ENCODE measurements around the gene WDR72. TPM values are rescaled to one million over a fixed set of nuclear protein-coding genes. Genes with fewer than 3 reads are reported as not detected.

The WDR72 gene
- total RNA-seq, 3 donors from 2014 or later (not counting 1 experiment from before 2014, with no cell fraction given): 1.6 TPM; not detected in 2

GRCh38 chr15:53522991-53523390 is 236.5 kb downstream of the WDR72 start:
- H3K27ac Mint-ChIP-seq: no peak overlapping the region
- ATAC-seq: no peak
- H3K27me3 Mint-ChIP-seq (ENCODE audit: low read depth in 2 of 2): no peaks in the 10 kb centered on the region
- no peaks in the 10 kb centered on the region for H3K9me3 ChIP-seq (ENCODE audit: control insufficient read depth, insufficient read depth, low read length)
- H3K27me3 ChIP-seq (ENCODE audit: control insufficient read depth, insufficient read depth, low read length): no peaks in the 10 kb centered on the region
- H3K4me1 ChIP-seq (ENCODE audit: control insufficient read depth, insufficient read depth, low read length): no peaks in the 10 kb centered on the region
- WGBS (ENCODE audit: insufficient coverage): 81% methylated on average over 2 of the region's 3 CpGs
- no peaks in the 10 kb centered on the region for H3K4me1 Mint-ChIP-seq
- H3K4me3 Mint-ChIP-seq: no peak overlapping the region
- intact Hi-C loops (cut with micrococcal nuclease): no loop called here
- TF ChIP-seq, protein P1, sequence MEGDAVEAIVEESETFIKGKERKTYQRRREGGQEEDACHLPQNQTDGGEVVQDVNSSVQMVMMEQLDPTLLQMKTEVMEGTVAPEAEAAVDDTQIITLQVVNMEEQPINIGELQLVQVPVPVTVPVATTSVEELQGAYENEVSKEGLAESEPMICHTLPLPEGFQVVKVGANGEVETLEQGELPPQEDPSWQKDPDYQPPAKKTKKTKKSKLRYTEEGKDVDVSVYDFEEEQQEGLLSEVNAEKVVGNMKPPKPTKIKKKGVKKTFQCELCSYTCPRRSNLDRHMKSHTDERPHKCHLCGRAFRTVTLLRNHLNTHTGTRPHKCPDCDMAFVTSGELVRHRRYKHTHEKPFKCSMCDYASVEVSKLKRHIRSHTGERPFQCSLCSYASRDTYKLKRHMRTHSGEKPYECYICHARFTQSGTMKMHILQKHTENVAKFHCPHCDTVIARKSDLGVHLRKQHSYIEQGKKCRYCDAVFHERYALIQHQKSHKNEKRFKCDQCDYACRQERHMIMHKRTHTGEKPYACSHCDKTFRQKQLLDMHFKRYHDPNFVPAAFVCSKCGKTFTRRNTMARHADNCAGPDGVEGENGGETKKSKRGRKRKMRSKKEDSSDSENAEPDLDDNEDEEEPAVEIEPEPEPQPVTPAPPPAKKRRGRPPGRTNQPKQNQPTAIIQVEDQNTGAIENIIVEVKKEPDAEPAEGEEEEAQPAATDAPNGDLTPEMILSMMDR (IDR thresholded peaks at IDR 0.05): no peak
- no peak overlapping the region for H3K27ac ChIP-seq (ENCODE audit: low read length)
- DNase-seq: no peak
- no peak overlapping the region for H3K4me3 ChIP-seq (ENCODE audit: low read length)
- no peaks in the 10 kb centered on the region for H3K36me3 ChIP-seq (ENCODE audit: control insufficient read depth, insufficient read depth, low read length)
- H3K9me3 Mint-ChIP-seq: peaks cover 0 to 2% of the 10 kb centered on the region in 2 donors
- no peaks in the 10 kb centered on the region for H3K36me3 Mint-ChIP-seq

DNA sequence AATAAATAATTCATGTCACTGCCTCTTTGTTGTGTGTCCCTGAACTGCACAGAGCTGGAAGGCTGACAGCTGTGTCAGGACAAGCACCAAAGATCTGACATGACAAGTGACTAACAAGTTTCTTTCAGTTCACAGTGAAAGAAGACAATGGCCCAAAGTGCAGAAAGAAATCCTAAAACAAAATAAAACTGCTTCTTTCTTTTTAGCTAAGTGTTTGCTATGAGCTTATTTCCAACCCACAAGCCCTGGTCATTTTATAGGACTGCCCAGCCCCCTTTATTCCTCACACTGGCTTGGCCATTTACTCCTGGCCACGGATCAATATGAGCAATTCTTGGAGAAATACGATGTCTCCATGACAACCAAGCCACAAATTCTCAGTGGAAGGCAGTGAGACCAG is 238.5 kb downstream of the WDR72 start:
- H3K9me3 ChIP-seq (ENCODE audit: control insufficient read depth, insufficient read depth, low read length): no peaks in the 10 kb centered on the region
- Mint-ChIP-seq H3K4me3 (no peak overlapping the region), H3K27me3 (ENCODE audit: low read depth in 2 of 2) (no peaks in the 10 kb centered on the region), H3K36me3 (no peaks in the 10 kb centered on the region), H3K9me3 (peaks cover 0 to 5% of the 10 kb centered on the region in 2 donors), H3K4me1 (no peaks in the 10 kb centered on the region), H3K27ac (no peak overlapping the region)
- no peaks in the 10 kb centered on the region for H3K36me3 ChIP-seq (ENCODE audit: control insufficient read depth, insufficient read depth, low read length)
- intact Hi-C loops (cut with micrococcal nuclease): no loop called here
- H3K27me3 ChIP-seq (ENCODE audit: control insufficient read depth, insufficient read depth, low read length): no peaks in the 10 kb centered on the region
- WGBS (ENCODE audit: insufficient coverage): 73% methylated on average over 2 of the region's 2 CpGs
- H3K27ac ChIP-seq (ENCODE audit: low read length): no peak overlapping the region
- H3K4me3 ChIP-seq (ENCODE audit: low read length): no peak overlapping the region
- DNase-seq: no peak
- H3K4me1 ChIP-seq (ENCODE audit: control insufficient read depth, insufficient read depth, low read length): no peaks in the 10 kb centered on the region
- no peak for ATAC-seq
- TF ChIP-seq, protein P1 (IDR thresholded peaks at IDR 0.05): no peak

- Histone ChIP-seq H3K36me3 (ENCODE audit: control insufficient read depth, insufficient read depth, low read length) (no peaks in the 10 kb centered on the region), H3K27ac (ENCODE audit: low read length) (no peak overlapping the region), H3K4me1 (ENCODE audit: control insufficient read depth, insufficient read depth, low read length) (no peaks in the 10 kb centered on the region), H3K9me3 (ENCODE audit: control insufficient read depth, insufficient read depth, low read length) (no peaks in the 10 kb centered on the region), H3K27me3 (ENCODE audit: control insufficient read depth, insufficient read depth, low read length) (no peaks in the 10 kb centered on the region), H3K4me3 (ENCODE audit: low read length) (no peak overlapping the region)
- H3K27ac Mint-ChIP-seq: no peak overlapping the region
- no peak for ATAC-seq
- no peak for DNase-seq
- WGBS (ENCODE audit: insufficient coverage): no CpG with 5 or more reads among the region's 3 CpGs
- H3K4me3 Mint-ChIP-seq: no peak overlapping the region
- peaks cover 5 to 6% of the 10 kb centered on the region in 2 donors for H3K9me3 Mint-ChIP-seq
- TF ChIP-seq, protein P1 (IDR thresholded peaks at IDR 0.05): no peak
- H3K36me3 Mint-ChIP-seq: no peaks in the 10 kb centered on the region
- H3K27me3 Mint-ChIP-seq (ENCODE audit: low read depth in 2 of 2): no peaks in the 10 kb centered on the region
- intact Hi-C loops (cut with micrococcal nuclease): no loop called here
- H3K4me1 Mint-ChIP-seq: no peaks in the 10 kb centered on the region
These were observed 246.0 kb downstream of the WDR72 start for GRCh38 chr15:53513431-53513830.

DNA sequence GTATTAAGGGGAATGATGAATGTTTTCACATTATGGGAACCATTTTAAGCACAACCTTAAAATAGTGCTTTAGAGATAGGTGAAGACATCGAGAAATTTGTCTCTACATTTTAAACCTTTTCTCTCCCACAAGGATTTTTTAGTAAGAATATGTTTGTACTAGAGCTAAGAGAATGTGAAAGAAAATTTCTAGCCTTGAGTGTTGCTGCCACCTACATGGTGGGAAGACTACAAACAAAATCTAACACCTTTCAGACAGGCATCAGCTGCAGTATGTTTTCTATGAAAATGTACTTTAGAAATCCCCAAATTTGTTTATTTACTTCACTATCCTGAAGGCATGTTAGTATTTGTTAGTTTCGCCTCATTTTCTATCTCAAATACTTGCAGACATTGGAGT is 247.4 kb downstream of the WDR72 start:
- Histone ChIP-seq H3K4me3 (ENCODE audit: low read length) (no peak overlapping the region), H3K27me3 (ENCODE audit: control insufficient read depth, insufficient read depth, low read length) (no peaks in the 10 kb centered on the region), H3K9me3 (ENCODE audit: control insufficient read depth, insufficient read depth, low read length) (no peaks in the 10 kb centered on the region), H3K4me1 (ENCODE audit: control insufficient read depth, insufficient read depth, low read length) (no peaks in the 10 kb centered on the region), H3K36me3 (ENCODE audit: control insufficient read depth, insufficient read depth, low read length) (no peaks in the 10 kb centered on the region), H3K27ac (ENCODE audit: low read length) (no peak overlapping the region)
- intact Hi-C loops (cut with micrococcal nuclease): no loop called here
- H3K27me3 Mint-ChIP-seq (ENCODE audit: low read depth in 2 of 2): no peaks in the 10 kb centered on the region
- DNase-seq: no peak
- H3K4me1 Mint-ChIP-seq: no peaks in the 10 kb centered on the region
- no peak for ATAC-seq
- H3K36me3 Mint-ChIP-seq: no peaks in the 10 kb centered on the region
- peaks cover 7 to 10% of the 10 kb centered on the region in 2 donors for H3K9me3 Mint-ChIP-seq
- TF ChIP-seq, protein P1 (IDR thresholded peaks at IDR 0.05): no peak
- no CpG with 5 or more reads among the region's 2 CpGs for WGBS (ENCODE audit: insufficient coverage)
- H3K27ac Mint-ChIP-seq: no peak overlapping the region
- H3K4me3 Mint-ChIP-seq: no peak overlapping the region

All from natural killer cell (primary cell).